HCT116 (cell line): ENCODE results near the gene NAXE. TPM values are rescaled to one million over a fixed set of nuclear protein-coding genes. Genes with fewer than 3 reads are reported as not detected.

Source experiments
- ATAC-seq: fragments of 200-7000 bp; cut with Tn5 transposase; 2 replicates; pipeline ENCODE4 v1.9.1; 2020; ENCODE audit warnings: mild to moderate bottlenecking, moderate library complexity
- Bru-seq: library from RNA; stranded (reverse); fragments of 400-500 nt; gene quantifications from one replicate; lab custom pipeline; 2021; lab: Mats Ljungman, UMichigan
- BruChase-seq, 2 experiments: library from RNA; stranded (reverse); fragments of 400-500 nt; gene quantifications; one replicate each; lab custom pipeline; 2021; lab: Mats Ljungman, UMichigan
- BruUV-seq: library from RNA; stranded (reverse); fragments of 400-500 nt; replicated peaks from 2 replicates; lab custom pipeline; 2021; lab: Mats Ljungman, UMichigan
- CTCF ChIA-PET: fragments of 300-600 bp; sonication (Branson Sonifier 250); formaldehyde crosslinking; loops from one replicate; lab custom pipeline; 2021; ENCODE audit warnings: antibody characterized with exemption; lab: Charles Lee
- POLR2A ChIA-PET: fragments of 300-600, 350-600 bp; sonication (Branson Sonifier 250); formaldehyde crosslinking; loops from one replicate; lab custom pipeline; 2021; ENCODE audit warnings: antibody characterized with exemption; lab: Charles Lee
- RAD21 ChIA-PET, 2 experiments: fragments of 300-600 bp; sonication (Branson Sonifier 250); formaldehyde crosslinking; loops; one replicate each; lab custom pipeline; 2023; ENCODE audit warnings: low total read pairs in 2 of 2; ENCODE audit not compliant: uncharacterized antibody in 2 of 2, unreplicated experiment in 2 of 2, low non-redundant PET in 1 of 2; lab: Charles Lee
- DNase-seq: peaks from one replicate; pipeline ENCODE4 v3.0.0-alpha.2; 2010; ENCODE audit warnings: low read depth, low spot score
- H2AFZ ChIP-seq: fragments of 200-600 bp; shearing (Covaris generic), sonication (generic); 2 replicates; pipeline ENCODE4 v1.6.1; 2017; ENCODE audit warnings: low read depth, mixed run types, mixed read lengths, antibody characterized with exemption, low read length; ENCODE audit not compliant: poor library complexity, severe bottlenecking
- H3K27ac ChIP-seq: 2 replicates; pipeline ENCODE4 v1.5.1; 2012; ENCODE audit warnings: low read depth, low read length
- H3K27me3 ChIP-seq: fragments of 200-600 bp; sonication (generic); 2 replicates; pipeline ENCODE4 v1.6.1; 2016; ENCODE audit warnings: mixed run types, low read length, mixed read lengths; ENCODE audit not compliant: insufficient read depth
- H3K36me3 ChIP-seq, 2 experiments: fragments of 200-500 bp in 1 of 2; fragments of 200-600 bp in 1 of 2; sonication (Bioruptor generic) in 1 of 2; sonication (generic) in 1 of 2; 2 replicates each; pipeline versions ENCODE4 v1.5.1 to v1.6.1; 2014 to 2016; ENCODE audit warnings: low read length in 2 of 2, inconsistent platforms in 1 of 2, mixed read lengths in 1 of 2, mixed run types in 1 of 2; ENCODE audit not compliant: insufficient read depth in 2 of 2, control insufficient read depth in 1 of 2
- H3K4me1 ChIP-seq, 2 experiments: fragments of 200-600 bp in 1 of 2; sonication (generic) in 1 of 2; 2 replicates each; pipeline versions ENCODE4 v1.5.1 to v1.6.1; 2012 to 2017; ENCODE audit warnings: low read length in 2 of 2, inconsistent platforms in 1 of 2, mild to moderate bottlenecking in 1 of 2, mixed read lengths in 1 of 2, mixed run types in 1 of 2, moderate library complexity in 1 of 2; ENCODE audit not compliant: insufficient read depth in 2 of 2, control insufficient read depth in 1 of 2
- H3K4me2 ChIP-seq: fragments of 200-600 bp; sonication (generic); 2 replicates; pipeline ENCODE4 v1.6.1; 2017; ENCODE audit warnings: mixed run types, low read length, mixed read lengths
- H3K4me3 ChIP-seq, 2 experiments: fragments of 200-600 bp in 1 of 2; sonication (generic) in 1 of 2; replicated peaks in 1 of 2; 2 replicates each; pipeline ENCODE4 v1.5.1; 2011 to 2016; ENCODE audit warnings: low read length in 2 of 2, control low read depth in 1 of 2, low read depth in 1 of 2, mild to moderate bottlenecking in 1 of 2, mixed read lengths in 1 of 2, mixed run types in 1 of 2
- H3K79me2 ChIP-seq: fragments of 200-600 bp; sonication (generic); 2 replicates; pipeline ENCODE4 v1.6.1; 2017; ENCODE audit warnings: mild to moderate bottlenecking, mixed run types, low read length, moderate library complexity, mixed read lengths; ENCODE audit not compliant: insufficient read depth
- H3K9ac ChIP-seq: fragments of 200-600 bp; sonication (generic); 2 replicates; pipeline ENCODE4 v1.6.1; 2016; ENCODE audit warnings: low read length, mixed read lengths
- H3K9me2 ChIP-seq: fragments of 200-600 bp; sonication (generic), shearing (Covaris generic); 2 replicates; pipeline ENCODE4 v1.6.1; 2017; ENCODE audit warnings: mixed run types, mild to moderate bottlenecking, moderate library complexity; ENCODE audit not compliant: insufficient read depth
- H3K9me3 ChIP-seq, 2 experiments: fragments of 200-500 bp in 1 of 2; fragments of 200-600 bp in 1 of 2; sonication (Bioruptor generic) in 1 of 2; sonication (generic) in 1 of 2; 2 replicates each; pipeline ENCODE4 v1.6.1; 2014 to 2017; ENCODE audit warnings: low read length in 2 of 2, mixed read lengths in 2 of 2, inconsistent platforms in 1 of 2, low read depth in 1 of 2, mild to moderate bottlenecking in 1 of 2, mixed run types in 1 of 2, moderate library complexity in 1 of 2; ENCODE audit not compliant: control insufficient read depth in 1 of 2, insufficient read depth in 1 of 2
- H4K20me1 ChIP-seq: fragments of 200-600 bp; sonication (generic), shearing (Covaris generic); 2 replicates; pipeline ENCODE4 v1.6.1; 2017; ENCODE audit warnings: mixed run types, mild to moderate bottlenecking, moderate library complexity; ENCODE audit not compliant: insufficient read depth
- CBX3 ChIP-seq: IDR thresholded peaks from 2 replicates; pipeline ENCODE4 v1.6.1; 2012; ENCODE audit warnings: low read depth
- CEBPB ChIP-seq: IDR thresholded peaks from 2 replicates; pipeline ENCODE4 v1.6.1; 2012; ENCODE audit warnings: low read depth
- CTCF ChIP-seq, 3 experiments: fragments of 200-600 bp in 1 of 3; sonication (generic) in 1 of 3; IDR thresholded peaks in 2 of 3; conservative IDR thresholded peaks in 1 of 3; 2 replicates each; pipeline ENCODE4 v1.5.1; 2012 to 2017; ENCODE audit warnings: low read depth in 2 of 3, low read length in 2 of 3, antibody characterized with exemption in 1 of 3, borderline replicate concordance in 1 of 3, control low read depth in 1 of 3, mild to moderate bottlenecking in 1 of 3, mixed read lengths in 1 of 3, mixed run types in 1 of 3, moderate library complexity in 1 of 3; ENCODE audit not compliant: insufficient read depth in 1 of 3
- EGR1 ChIP-seq: IDR thresholded peaks from 2 replicates; pipeline ENCODE4 v1.6.1; 2012; ENCODE audit warnings: low read depth
- FOSL1 ChIP-seq: IDR thresholded peaks from 2 replicates; pipeline ENCODE4 v1.6.1; 2012; ENCODE audit warnings: low read depth
- MAX ChIP-seq: IDR thresholded peaks from 2 replicates; pipeline ENCODE4 v1.6.1; 2012
- POLR2A ChIP-seq: IDR thresholded peaks from 2 replicates; pipeline ENCODE4 v1.7.0; 2011; ENCODE audit warnings: borderline replicate concordance; ENCODE audit not compliant: insufficient read depth, insufficient read length; ENCODE audit errors: extremely low read depth
- POLR2AphosphoS5 ChIP-seq: IDR thresholded peaks from 2 replicates; pipeline ENCODE4 v1.6.1; 2011; ENCODE audit warnings: mild to moderate bottlenecking, low read depth, low read length, moderate library complexity
- RAD21 ChIP-seq: IDR thresholded peaks from 2 replicates; pipeline ENCODE4 v1.6.1; 2012; ENCODE audit warnings: low read depth, mild to moderate bottlenecking
- REST ChIP-seq: IDR thresholded peaks from 2 replicates; pipeline ENCODE4 v1.6.1; 2012; ENCODE audit warnings: low read depth
- SIN3A ChIP-seq: IDR thresholded peaks from 2 replicates; pipeline ENCODE4 v1.6.1; 2012; ENCODE audit warnings: low read depth
- SRF ChIP-seq: IDR thresholded peaks from 2 replicates; pipeline ENCODE4 v1.6.1; 2012; ENCODE audit warnings: low read depth
- TCF7L2 ChIP-seq: IDR thresholded peaks from 2 replicates; pipeline ENCODE4 v1.7.0; 2011; ENCODE audit warnings: borderline replicate concordance, inconsistent platforms; ENCODE audit not compliant: insufficient read depth, insufficient read length; ENCODE audit errors: extremely low read depth
- YY1 ChIP-seq: IDR thresholded peaks from 2 replicates; pipeline ENCODE4 v1.6.1; 2011; ENCODE audit warnings: low read length, low read depth, moderate library complexity, mild to moderate bottlenecking; ENCODE audit not compliant: insufficient replicate concordance; ENCODE audit errors: extremely low read depth
- ZFX ChIP-seq: fragments of 450-650 bp; IDR thresholded peaks from 2 replicates; pipeline ENCODE4 v1.6.1; 2017
- ZNF274 ChIP-seq: fragments of 200-500 bp; sonication (Bioruptor generic); IDR thresholded peaks from 2 replicates; pipeline ENCODE4 v1.6.1; 2014; ENCODE audit warnings: mild to moderate bottlenecking, low read depth, low read length, inconsistent platforms
- intact Hi-C: fragments of 100-400 bp; cut with micrococcal nuclease; formaldehyde crosslinking; loops from 2 replicates; pipeline ENCODE4 v1.10.0; 2022
- long read RNA-seq: library from polyadenylated mRNA; unstranded; transcript quantifications from one replicate; pipeline ENCODE4 v2.0.0, GENCODE V29; 2021; ENCODE audit not compliant: unreplicated experiment
- polyA plus RNA-seq: library from polyadenylated mRNA; unstranded; fragments of >200 nt; gene quantifications from 2 replicates; pipeline ENCODE4 v1.2.1, GENCODE V29; 2012; ENCODE audit warnings: missing spikeins
- total RNA-seq: library from RNA; stranded (reverse); gene quantifications from one replicate; pipeline ENCODE4 v1.2.1, GENCODE V29; 2021; ENCODE audit not compliant: unreplicated experiment

Gene NAXE
- 139 TPM for total RNA-seq
- 130 and 140 TPM in 2 replicates for polyA plus RNA-seq
- percentile 88 among the genes with signal in this experiment for Bru-seq, nascent RNA
- BruChase-seq, experiment 1, labeled RNA remaining after a 6-hour chase, result percentile 91 among the genes with signal in this experiment
- percentile 82 among the genes with signal in this experiment for BruChase-seq, experiment 2, labeled RNA remaining after a 2-hour chase
- long read RNA-seq, transcript NAXE-203 (6 exons, 1,125 nt), result major isoform, 137 of 186 reads
- long read RNA-seq, transcript NAXE-205 (2 exons, 529 nt), result minor isoform, 8 of 186 reads
- long read RNA-seq, partial matches to known transcripts, result 15 of 186 reads
- long read RNA-seq, other reads (novel, unspliced or antisense), result 24 of 186 reads

- peak; percentile 88 for ATAC-seq
- CTCF ChIA-PET, result interaction anchor here (1.0 to 2.3 kb wide), 5 partner anchors 10 to 97 kb away, joined by 3 to 12 read pairs (median 4); partner anchors contain the start of genes GPATCH4 and HAPLN2
- Histone ChIP-seq H3K9me2 (no peaks in the 10 kb centered on the region), H3K79me2 (peaks cover 18% of the 10 kb centered on the region; the same call in 1 of the 2 replicates), H3K4me1 (peaks cover 6 to 30% of the 10 kb centered on the region in 2 experiments; a peak in 3 of 4 replicates), H3K9ac (peak within 1 kb of the TSS; percentile 97), H3K36me3 (peaks cover 16 to 35% of the 10 kb centered on the region in 2 experiments; a peak in 3 of 4 replicates), H2AFZ (no peak within 1 kb of the TSS), H3K27me3 (no peaks in the 10 kb centered on the region), H3K4me3 (peak within 1 kb of the TSS; percentile 60 to 95), H4K20me1 (no peaks in the 10 kb centered on the region), H3K4me2 (peak within 1 kb of the TSS; percentile 84), H3K27ac (peak within 1 kb of the TSS; percentile 89), H3K9me3 (no peaks in the 10 kb centered on the region)
- TF ChIP-seq SRF (no peak), CBX3 (no peak), FOSL1 (no peak), CTCF (IDR thresholded peaks at IDR 0.05 in 2 of 3, conservative IDR thresholded peaks at IDR 0.05 in 1 of 3; ENCODE audit: borderline replicate concordance in 1 of 3, insufficient read depth in 1 of 3, low read depth in 2 of 3, low read length in 2 of 3) (no peak), ZNF274 (no peak), YY1 (no peak), SIN3A (peak; percentile 75), MAX (0 out of 2 replicates have a peak, but pooled peaks have one; percentile 66), POLR2A (peak; percentile 86), TCF7L2 (peak; percentile 9), ZFX (peak; percentile 94), RAD21 (no peak), EGR1 (no peak), REST (no peak), CEBPB (no peak), POLR2AphosphoS5 (peak; percentile 98)
- intact Hi-C loops, result no loop called here
- POLR2A ChIA-PET, result interaction anchor here (0.5 to 0.9 kb wide), 4 partner anchors 13 to 499 kb away, joined by 3 to 4 read pairs (median 4); partner anchors contain the start of gene TTC24
- no TSS peak for BruUV-seq
- RAD21 ChIA-PET, result interaction anchor here (0.6 kb wide), 2 partner anchors 25 to 58 kb away, joined by 3 read pairs; no protein-coding TSS in a partner anchor
- no peak for DNase-seq
Observed at GRCh38 chr1:156591432-156592157, at the start of gene NAXE. TSS of gene NAXE (plus strand) at chr1:156591776. CDS start at chr1:156591805, 29 bp downstream.
